HuH-7.5 (cell line): Measurements from ENCODE around the gene TCERG1L.

Experiments used
- DNase-seq: peaks from one replicate; pipeline ENCODE4 v3.0.0; 2011; ENCODE audit warnings: low spot score

The TCERG1L gene

DNA sequence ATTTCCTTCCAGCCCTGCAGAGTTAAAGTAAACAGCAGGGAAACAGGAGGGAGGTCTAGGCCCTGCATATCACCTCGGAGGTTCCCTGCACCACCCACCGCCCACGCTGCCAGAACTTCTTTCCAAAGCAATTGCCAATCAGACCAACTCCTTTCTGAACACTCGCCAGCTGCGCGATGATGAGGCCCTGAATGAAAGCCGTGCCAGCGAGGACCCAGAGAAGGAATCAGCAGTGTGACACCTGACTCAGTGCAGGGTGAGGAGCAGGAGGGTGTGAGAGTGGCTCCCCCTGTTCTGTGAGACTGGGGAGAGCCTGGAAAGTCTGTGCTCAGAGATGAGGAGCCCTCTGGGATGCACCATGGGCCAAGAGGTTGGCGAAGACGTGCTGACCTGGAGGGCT lies 3.3 kb upstream of the TCERG1L start:
- no peak for DNase-seq

DNA sequence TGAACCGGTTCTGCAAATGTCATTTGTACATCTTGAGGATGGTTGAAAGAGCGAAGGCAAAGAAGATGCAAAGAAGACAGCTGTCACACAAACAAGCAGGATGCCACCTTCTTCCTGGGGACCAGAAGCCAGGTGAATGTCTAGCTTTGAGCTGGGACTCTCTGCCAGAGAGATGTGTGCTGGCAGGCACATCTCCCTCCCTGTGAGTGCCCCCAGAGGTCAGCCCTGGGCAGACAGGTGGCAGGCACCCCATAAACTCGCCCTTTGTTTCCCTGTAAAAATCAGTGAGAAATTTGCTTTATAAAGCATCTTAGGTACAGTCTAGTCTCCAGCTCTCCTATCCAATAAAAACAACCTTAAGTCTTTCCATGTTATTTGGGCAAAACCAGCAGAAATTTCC lies 2.6 kb upstream of the TCERG1L start:
- DNase-seq: no peak

DNA sequence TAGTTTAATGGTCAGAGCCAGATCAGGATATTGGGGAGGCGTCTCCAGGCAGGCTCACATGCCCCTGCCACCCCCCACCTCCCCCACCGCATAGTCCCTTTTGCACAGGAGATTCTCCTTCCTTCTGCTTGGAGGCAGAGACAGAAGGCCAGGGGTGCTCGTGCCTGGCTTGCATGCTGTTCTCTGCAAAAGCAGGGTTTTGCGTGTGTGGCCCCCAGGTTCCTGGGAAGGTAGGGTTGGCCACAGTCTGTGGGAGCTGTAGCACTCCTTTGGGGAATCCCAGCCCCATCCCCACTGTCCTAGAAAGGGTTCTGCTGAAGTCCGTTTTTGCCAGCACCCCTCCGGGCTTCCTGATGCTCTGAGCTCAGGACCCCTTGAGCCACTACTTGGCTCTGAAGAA lies 1.9 kb upstream of the TCERG1L start:
- no peak for DNase-seq

DNA sequence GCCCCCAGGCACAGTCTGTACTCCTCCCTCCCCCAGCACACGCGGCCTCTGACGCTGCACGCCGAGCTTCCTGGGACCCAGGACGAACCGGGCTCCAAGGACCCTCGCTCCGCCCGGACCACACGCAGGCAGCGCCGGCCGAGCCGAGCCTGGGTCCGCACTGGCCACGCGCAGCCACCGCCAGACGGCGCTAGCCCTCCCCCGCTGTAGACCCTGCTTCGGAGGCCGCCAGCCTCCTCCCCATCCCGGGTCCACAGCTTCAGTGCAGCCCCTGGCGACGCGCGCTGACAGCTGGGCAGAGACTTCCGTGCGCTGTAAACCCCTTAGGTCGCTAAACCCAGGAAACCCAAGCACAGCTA lies 936 bp upstream of the TCERG1L start:
- DNase-seq: no peak

DNA sequence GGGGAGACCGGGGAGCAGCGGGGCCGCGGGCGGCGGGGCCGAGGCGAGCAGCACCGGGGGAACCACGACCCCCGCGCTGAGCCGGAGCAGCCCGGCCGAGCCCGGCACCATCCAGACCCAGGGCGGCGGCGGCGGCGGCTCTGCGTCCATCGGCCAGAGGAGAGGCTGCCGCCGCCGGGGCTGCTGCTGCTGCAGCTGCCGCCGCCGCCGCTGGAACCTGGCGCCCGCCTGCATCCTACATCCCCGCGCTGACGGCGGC lies 190 bp downstream of the TCERG1L start:
- no peak for DNase-seq

DNA sequence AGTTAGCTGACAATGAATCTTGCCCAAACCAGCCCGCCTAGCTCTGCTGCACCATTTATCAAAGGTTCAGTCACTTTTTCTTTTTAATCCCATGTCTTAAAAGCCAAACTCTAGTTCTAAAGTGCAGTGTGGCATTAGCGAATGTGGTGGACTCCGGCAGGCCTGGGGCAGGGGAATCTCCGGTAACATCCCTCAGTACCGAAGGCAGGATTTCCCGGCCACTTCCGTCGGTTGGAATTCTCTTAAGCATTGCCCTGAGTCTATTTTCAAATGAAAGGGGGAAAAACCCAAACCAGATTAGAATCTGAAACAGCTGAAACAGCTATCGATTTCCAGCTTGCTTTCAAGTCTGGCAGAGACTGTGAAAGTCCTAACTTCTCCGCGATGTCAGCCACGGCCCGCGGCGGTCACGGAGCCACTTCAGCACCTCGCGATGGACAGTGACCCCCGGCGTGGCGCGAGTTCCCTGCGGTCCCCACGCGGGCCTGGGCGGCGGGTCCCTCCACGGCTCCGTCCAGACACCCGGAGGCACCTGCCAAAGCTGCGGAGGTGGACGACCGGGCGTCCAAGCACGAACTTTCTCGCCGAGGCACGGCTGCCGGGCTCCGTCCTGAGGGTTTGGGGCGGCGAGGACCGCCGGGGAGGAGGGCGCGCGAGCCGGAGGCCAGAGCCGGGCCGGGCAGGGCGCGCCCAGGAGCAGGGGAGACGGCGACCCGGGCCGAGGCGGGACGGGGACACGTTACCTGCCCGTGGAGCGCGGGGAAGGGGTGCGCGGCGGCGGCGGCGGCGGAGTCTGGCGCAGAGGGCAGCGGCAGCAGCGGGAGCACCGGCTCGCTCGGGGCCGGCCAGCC lies 745 bp downstream of the TCERG1L start:
- no peak for DNase-seq

DNA sequence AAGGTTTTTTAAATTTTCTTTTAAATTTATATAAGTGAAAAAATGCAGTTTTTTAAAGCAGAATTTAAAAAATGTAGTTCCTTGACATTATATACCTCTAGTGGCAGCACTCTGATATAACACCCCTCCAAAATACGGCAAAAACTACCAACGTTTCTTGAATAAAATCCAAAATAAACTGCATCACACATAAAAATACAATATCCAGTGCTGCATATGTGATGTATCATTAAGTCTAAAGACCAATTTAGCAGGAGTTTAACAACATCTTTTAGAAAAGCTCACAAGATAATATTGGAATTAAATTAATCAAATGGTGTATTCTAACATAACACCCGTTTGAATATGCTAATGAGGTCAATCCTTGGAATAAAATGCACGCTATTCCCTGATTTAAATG lies 1.4 kb downstream of the TCERG1L start:
- DNase-seq: no peak

DNA sequence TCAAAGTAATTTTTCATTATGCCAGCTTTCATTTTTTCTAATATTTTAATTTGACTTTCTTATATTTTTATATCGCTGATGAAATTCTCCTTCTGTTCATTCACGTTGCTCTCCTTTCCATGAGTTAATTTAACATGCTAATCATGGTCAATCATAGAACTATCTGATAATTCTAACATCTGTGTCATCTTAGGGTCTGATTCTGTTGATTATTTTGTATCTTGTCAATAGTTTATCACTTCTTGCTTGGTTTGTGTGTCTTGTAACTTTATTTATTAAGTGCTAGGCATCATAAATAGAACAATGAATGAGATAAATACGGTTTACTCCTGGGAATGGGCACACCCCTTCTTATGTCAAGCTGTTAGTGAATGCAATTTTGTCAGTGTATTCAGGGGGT lies 11.0 kb downstream of the TCERG1L start:
- DNase-seq: no peak

DNA sequence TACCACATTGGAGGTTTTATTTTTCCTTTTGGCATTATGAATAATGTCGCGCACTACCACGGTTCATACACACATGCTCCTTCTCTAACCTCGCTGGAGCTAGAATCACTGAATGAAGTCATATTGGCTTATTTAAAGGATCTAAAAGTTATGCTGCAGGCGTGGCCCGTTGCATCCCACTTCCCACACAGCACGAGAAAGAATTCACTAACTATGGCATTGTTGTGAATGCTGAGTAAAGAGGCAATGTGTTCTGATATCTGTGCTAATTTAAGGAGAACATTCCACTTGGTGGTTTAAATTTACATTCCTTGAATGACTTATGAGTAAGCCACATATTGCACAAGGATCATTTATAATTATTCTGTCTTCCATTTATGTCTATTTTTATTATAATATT lies 20.7 kb downstream of the TCERG1L start:
- DNase-seq: no peak

DNA sequence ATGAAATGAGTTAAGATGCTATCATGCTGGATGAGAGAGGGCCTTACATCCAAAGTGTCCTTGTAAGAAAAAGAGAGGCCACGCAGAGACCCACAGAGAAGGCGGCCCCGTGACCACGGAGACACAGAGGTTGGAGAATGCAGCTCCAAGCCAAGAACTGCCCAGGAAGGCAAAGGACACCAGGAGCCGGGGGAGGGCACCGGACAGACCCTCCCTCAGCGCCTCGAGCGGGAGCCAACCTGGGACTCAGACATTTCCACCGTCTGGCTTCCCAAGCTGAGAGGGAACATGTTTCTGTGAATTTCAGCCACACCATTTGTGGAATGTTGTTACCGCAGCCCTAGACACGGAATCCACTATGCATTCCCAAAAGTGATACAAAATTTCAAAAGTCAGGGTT lies 22.9 kb downstream of the TCERG1L start:
- DNase-seq: no peak

DNA sequence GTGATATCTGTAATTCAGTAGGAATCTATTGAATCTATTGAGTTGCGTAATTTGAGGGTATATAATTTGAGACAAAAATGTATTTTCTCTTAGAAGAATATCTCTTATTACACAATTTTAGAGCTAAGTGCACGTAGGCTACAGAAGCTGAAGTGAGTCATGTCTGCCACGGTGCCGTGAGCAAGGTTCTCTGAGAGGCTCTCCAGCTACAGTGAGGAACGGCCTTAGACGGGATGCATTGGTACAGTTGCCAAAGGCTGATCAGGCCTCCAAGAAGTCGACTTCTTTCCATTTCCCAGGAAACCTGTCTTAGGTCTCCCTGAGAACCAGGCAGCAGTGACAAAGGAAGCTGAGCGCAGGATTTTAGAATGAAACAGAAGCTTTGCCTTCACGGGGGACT lies 28.6 kb downstream of the TCERG1L start:
- no peak for DNase-seq

DNA sequence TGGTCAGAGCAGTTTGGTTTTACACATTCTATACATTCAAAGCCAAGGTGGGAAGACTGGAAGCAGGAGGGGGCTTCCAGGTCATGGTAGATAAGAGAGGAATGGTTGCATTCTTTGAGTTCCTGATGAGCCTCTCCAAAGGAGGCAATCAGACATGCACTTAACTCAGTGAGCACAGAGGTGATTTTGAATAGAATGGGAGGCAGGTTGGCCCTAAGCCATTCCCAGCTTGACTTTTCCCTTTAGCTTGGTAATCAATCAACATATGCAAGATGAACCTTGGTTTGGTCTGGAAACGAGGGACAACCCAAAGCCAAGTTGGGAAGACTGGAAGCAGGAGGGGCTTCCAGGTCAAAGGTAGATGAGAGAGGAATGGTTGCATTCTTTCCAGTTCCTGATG lies 31.4 kb downstream of the TCERG1L start:
- DNase-seq: no peak

DNA sequence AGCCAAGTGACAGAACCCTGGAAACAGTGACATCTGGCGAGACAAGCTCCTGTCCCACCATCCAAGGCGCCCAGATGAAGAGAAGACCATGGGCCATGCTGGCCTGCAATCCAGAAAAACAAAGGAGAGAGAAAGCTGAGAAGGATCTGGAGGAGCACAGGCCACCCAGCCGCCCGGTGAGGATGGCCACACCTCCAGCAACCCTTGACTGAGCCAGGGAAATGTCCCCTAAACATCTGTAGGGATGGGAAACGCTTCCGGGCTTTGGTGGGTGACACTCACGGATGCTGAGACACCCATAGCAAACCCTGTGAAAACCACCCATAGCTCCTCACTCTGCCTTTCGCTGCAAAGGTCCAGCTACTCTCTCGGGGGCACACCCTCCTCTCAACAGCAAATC lies 32.0 kb downstream of the TCERG1L start:
- no peak for DNase-seq

DNA sequence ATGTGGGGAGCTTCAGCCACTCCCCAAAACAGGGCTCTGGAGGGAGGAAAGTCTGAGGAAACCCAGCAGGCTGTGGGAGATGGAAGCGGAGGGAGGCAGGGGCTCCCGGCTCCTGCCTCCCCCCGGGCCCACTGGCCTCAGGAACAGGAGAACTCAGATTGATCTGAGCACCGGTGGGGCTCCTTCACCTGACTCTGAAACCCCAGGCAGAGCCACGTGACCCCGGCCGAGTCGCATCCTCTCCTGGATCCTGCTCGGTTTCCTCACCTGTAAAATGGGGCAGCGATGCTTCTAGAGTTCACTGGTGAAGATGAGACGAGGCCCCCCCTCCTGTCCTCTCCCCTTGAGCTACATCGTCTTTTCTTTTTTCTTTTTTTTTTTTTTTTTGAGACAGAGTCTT lies 33.6 kb downstream of the TCERG1L start:
- DNase-seq: no peak

DNA sequence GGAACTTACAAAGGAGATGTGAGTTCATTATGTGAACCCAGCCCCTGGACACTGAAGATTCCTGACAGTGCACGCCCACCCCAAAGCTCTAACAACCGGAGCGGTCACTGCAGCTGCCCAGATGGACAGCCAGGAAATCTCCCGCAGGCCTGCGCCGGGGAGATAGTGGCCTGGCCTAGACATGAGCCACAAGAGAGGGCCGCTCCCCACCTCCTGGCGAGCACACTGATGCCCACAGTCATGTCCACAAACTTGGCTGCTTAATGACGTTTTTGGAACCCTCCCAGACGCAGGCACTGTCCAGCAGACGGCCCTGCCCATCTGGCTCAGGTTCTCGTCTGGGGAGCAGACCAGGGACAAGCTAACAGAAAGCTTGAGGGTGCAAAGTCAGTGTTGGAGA lies 34.2 kb downstream of the TCERG1L start:
- DNase-seq: no peak

DNA sequence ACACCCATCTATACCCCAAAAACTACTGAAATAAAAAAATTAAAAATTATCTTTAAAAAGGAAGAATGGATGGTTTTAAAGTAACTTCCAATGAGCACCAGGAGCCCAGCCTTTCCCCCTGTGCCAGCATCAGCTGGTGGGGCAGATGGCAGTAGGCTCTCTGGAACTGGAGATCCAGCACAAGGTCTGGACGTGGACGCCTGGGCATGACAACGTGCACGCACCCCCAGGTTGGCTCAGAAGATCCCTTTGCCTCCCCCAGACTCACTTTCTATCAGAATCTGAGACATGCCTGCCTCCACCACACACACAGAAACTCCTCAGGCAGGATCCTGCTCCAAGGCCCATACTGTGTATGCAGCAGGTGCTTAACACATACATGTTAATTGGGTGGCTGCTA lies 35.8 kb downstream of the TCERG1L start:
- DNase-seq: no peak

DNA sequence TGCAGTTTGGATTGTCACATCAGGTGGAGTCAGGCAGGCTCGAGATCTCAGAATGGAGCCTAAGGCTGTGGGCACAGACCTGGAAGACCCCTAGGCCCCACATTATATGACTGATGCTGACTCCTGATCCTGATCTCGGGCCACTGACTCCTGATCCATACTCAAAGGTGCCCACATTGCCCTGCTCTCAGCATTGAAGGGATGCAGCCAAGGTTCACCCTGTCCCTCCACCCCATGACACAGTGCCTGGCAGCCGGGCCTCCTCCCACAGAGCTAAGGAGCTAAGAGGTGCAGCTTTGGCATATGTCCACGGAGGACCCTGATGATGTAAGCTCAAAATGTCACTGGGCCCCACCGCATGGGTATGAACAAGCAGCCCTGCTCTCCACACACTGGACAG lies 36.6 kb downstream of the TCERG1L start:
- DNase-seq: no peak

DNA sequence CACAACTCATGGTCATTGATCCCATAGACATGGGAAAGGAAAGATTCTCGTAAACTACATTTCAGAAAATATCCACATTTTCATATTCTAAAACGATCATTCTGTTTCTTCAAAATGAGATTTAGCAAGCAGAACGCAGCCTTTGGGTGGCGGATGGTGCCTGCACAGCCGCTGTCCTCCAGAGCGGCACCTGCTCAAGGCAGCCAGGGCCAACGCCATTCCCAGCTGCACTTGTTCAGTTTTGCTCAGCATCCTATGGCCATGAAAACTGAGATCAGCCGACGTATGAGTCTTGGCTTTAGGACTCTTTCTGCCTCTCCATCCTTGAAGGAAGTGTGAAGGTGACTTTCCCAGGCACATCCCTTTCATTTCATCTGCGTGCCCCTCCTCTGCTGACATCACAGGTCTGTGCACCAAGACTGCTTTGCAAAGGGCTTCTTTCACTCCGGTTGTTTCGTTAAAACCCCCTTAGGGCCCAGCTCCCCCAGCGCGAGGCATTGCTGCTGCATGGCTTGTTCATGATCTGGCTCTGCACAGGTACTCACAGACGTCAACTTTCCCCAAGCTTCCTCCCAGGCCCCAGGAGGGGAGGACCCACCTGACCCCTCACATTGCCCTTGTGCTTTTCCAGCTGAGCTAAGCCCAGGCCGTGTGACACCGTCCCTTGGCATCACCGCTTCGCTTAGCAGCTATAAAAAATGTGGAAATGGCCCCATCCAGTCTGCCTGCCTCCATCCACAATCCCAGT lies 37.2 kb downstream of the TCERG1L start:
- DNase-seq: no peak

DNA sequence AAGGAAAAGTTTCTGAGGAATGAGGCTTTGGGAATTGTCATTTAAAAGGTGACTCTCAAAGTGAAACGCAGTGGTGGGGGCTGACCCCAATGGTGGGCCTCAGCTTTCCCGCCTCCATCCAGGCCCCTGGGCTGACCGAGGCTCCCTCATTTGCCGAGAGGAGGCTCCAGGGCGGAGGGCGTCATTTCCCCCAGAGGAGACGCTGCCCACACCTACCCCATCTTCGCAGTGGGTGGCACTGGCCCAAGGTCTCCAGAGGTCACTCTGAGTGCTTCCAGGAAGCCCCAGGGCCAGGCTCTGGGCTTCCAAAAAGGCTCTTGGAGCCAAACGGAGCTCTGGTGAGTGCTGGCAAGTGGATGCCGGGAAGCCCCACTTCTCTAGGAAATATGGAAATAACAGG lies 38.0 kb downstream of the TCERG1L start:
- no peak for DNase-seq

DNA sequence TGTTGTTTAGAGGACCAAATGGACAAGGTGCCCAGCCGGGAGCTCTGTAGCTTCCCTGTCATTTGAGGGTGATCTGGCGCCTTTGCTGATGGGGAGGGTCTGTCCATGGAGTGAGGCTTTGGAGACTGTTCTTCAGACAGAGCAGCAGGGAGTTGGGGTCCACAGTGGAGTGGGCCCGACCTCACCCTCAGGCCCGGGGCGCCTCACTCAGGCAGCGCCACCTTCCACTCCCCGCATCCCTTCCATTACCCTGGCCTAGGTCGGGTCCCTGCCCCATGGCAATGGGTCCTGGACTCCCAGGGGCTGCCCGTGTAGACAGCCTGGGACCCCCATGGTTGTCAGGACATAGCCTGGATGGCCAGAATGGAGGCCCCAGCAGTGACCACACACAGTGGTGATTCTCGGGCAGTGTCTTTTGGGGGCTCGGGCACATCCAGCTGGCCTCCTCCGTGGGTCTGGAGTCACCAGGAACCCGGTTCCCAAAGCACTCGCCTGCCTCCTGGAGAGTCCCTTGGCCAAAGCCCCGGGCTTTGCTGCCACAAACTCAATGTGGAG lies 38.5 kb downstream of the TCERG1L start:
- no peak for DNase-seq

DNA sequence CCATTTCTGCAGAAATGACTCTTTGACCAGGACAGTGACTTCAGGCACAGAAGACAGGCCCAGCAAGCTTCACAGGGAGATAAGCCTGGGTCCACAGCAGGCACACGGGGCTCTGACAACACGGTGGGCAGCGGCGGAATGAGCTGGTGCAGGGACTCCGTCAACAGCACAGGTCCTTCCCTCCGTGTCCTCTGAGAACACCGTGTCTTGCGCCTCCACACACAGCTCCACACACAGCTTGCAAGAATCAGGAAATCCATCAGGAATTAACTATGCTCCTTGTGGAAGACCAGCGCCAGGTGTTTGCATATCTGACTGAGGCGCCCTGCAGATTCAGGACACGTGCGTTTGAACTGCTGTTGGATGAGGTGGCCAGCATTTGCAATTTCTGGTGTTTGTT lies 39.6 kb downstream of the TCERG1L start:
- no peak for DNase-seq

DNA sequence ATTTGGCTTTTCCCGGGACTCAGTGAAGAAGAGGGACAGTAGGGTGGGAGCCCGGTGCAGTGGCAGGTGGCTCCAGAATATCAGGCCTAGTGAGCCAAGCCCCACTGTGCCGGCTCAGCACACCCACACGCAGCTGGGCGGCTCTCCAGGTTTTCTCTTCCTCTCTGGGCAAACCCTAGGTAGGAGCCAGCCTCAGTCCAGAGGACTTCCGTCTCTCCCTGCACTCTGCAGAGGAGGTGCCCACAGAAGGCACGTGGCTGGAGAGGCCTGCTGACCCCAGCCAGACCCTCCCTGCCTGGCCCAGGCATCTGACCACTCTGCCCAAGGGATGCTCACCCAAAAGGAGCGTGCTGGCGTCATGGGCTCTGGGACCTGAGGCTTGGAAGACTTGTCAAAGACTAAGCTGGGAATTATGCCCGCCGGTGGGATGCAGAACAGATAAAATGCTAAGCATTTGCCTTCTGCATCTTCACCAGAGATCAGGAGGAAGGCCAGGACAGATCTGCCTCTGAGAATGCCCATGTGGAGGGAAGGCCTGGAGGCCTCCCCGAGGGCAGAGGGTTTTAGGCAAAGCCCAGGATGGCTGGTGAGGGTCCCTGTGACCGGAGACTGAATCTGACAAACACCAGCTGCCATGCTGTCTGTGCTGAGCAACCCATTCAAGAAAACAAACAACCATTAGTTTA lies 40.2 kb downstream of the TCERG1L start:
- DNase-seq: no peak
